ENCODE measurements around the gene MOXD1. TPM values are rescaled to one million over a fixed set of nuclear protein-coding genes. Genes with fewer than 3 reads are reported as not detected.
A peak's percentile ranks its signal among the peaks of the same experiment; 100 is the strongest.

MOXD1 gene
- total RNA-seq, 2 experiments from 2014 or later: 0.74 TPM; not detected in 1

GRCh38 chr6:132404736-132405135 lies 3.5 kb upstream of the MOXD1 start:
- Histone ChIP-seq H3K4me2 (ENCODE audit: low read length) (no peak overlapping the region), H2AFZ (ENCODE audit: low read length) (no peak overlapping the region), H4K20me1 (ENCODE audit: insufficient read depth, low read length) (no peaks in the 10 kb centered on the region), H3K9me3 (ENCODE audit: low read length) (no peaks in the 10 kb centered on the region), H3K9me2 (ENCODE audit: insufficient read depth, low read length) (no peaks in the 10 kb centered on the region), H3K4me3 (ENCODE audit: low read depth, low read length, poor library complexity, severe bottlenecking) (no peak overlapping the region), H3K27ac (ENCODE audit: low read depth, low read length, poor library complexity, severe bottlenecking) (no peak overlapping the region), H3K4me1 (ENCODE audit: insufficient read depth, low read length, poor library complexity, severe bottlenecking) (no peaks in the 10 kb centered on the region), H3K79me2 (ENCODE audit: insufficient read depth, low read depth, low read length) (no peaks in the 10 kb centered on the region), H3K36me3 (ENCODE audit: insufficient read depth, low read length) (no peaks in the 10 kb centered on the region; the same call in 1 of the 2 replicates)
- TF ChIP-seq CTCF (conservative IDR thresholded peaks at IDR 0.05; ENCODE audit: low read length) (no peak), EZH2phosphoT487 (IDR thresholded peaks at IDR 0.05; ENCODE audit: borderline replicate concordance, low read depth, low read length) (no peak)
- ChIA-PET CTCF (ENCODE audit: unreplicated experiment) (no interaction called here), POLR2A (interaction anchor here (0.6 to 1.3 kb wide), 5 partner anchors 11 to 1702 kb away, joined by 3 to 5 read pairs (median 3); no protein-coding TSS in a partner anchor)
- no peak for DNase-seq (ENCODE audit: low spot score)
- no TSS peak for BruUV-seq (replicated peaks)
- intact Hi-C loops (cut with micrococcal nuclease; ENCODE audit: unreplicated experiment): no loop called here

- no TSS peak for BruUV-seq (replicated peaks)
- Histone ChIP-seq H4K20me1 (ENCODE audit: insufficient read depth, low read length) (no peaks in the 10 kb centered on the region), H3K4me3 (ENCODE audit: low read depth, low read length, poor library complexity, severe bottlenecking) (no peak overlapping the region), H3K4me1 (ENCODE audit: insufficient read depth, low read length, poor library complexity, severe bottlenecking) (no peaks in the 10 kb centered on the region), H3K27ac (ENCODE audit: low read depth, low read length, poor library complexity, severe bottlenecking) (no peak overlapping the region), H3K9me2 (ENCODE audit: insufficient read depth, low read length) (no peaks in the 10 kb centered on the region), H2AFZ (ENCODE audit: low read length) (no peak overlapping the region), H3K36me3 (ENCODE audit: insufficient read depth, low read length) (no peaks in the 10 kb centered on the region; the same call in 1 of the 2 replicates), H3K79me2 (ENCODE audit: insufficient read depth, low read depth, low read length) (no peaks in the 10 kb centered on the region), H3K4me2 (ENCODE audit: low read length) (no peak overlapping the region), H3K9me3 (ENCODE audit: low read length) (no peaks in the 10 kb centered on the region)
- intact Hi-C loops (cut with micrococcal nuclease; ENCODE audit: unreplicated experiment): no loop called here
- no peak for DNase-seq (ENCODE audit: low spot score)
- TF ChIP-seq EZH2phosphoT487 (IDR thresholded peaks at IDR 0.05; ENCODE audit: borderline replicate concordance, low read depth, low read length) (no peak), CTCF (conservative IDR thresholded peaks at IDR 0.05; ENCODE audit: low read length) (no peak)
- ChIA-PET CTCF (ENCODE audit: unreplicated experiment) (no interaction called here), POLR2A (interaction anchor here (1.3 kb wide), 1 partner anchor 11 kb away, joined by 5 read pairs; no protein-coding TSS in a partner anchor)
These were observed 3.1 kb upstream of the MOXD1 start for GRCh38 chr6:132404330-132404729.

- Histone ChIP-seq H3K9me2 (ENCODE audit: insufficient read depth, low read length) (no peaks in the 10 kb centered on the region), H3K4me2 (ENCODE audit: low read length) (peak overlapping the region; percentile 49; the same call in 1 of the 2 replicates), H4K20me1 (ENCODE audit: insufficient read depth, low read length) (no peaks in the 10 kb centered on the region), H3K9me3 (ENCODE audit: low read length) (no peaks in the 10 kb centered on the region), H3K4me3 (ENCODE audit: low read depth, low read length, poor library complexity, severe bottlenecking) (peak overlapping the region; percentile 60), H3K27ac (ENCODE audit: low read depth, low read length, poor library complexity, severe bottlenecking) (no peak overlapping the region), H3K36me3 (ENCODE audit: insufficient read depth, low read length) (no peaks in the 10 kb centered on the region; the same call in 1 of the 2 replicates), H3K79me2 (ENCODE audit: insufficient read depth, low read depth, low read length) (no peaks in the 10 kb centered on the region), H3K4me1 (ENCODE audit: insufficient read depth, low read length, poor library complexity, severe bottlenecking) (no peaks in the 10 kb centered on the region), H2AFZ (ENCODE audit: low read length) (no peak overlapping the region)
- POLR2A ChIA-PET: no interaction called here
- intact Hi-C loops (cut with micrococcal nuclease; ENCODE audit: unreplicated experiment): no loop called here
- DNase-seq (ENCODE audit: low spot score): no peak
- CTCF ChIA-PET (ENCODE audit: unreplicated experiment): no interaction called here
- TF ChIP-seq CTCF (conservative IDR thresholded peaks at IDR 0.05; ENCODE audit: low read length) (no peak), EZH2phosphoT487 (IDR thresholded peaks at IDR 0.05; ENCODE audit: borderline replicate concordance, low read depth, low read length) (no peak)
- BruUV-seq (replicated peaks): no TSS peak
These were observed 477 bp upstream of the MOXD1 start for GRCh38 chr6:132401618-132402285.
